Measurements from ENCODE around the gene VPS13D. TPM values are rescaled to one million over a fixed set of nuclear protein-coding genes. Genes with fewer than 3 reads are reported as not detected.
"Not testable (repeated sequence)": the region's sequence is repeated elsewhere in the genome, so short reads cannot be mapped to it uniquely, and the experiment has no call there.

The VPS13D gene
- total RNA-seq, 1 donor from 2014 or later, result 36.8 TPM

DNA sequence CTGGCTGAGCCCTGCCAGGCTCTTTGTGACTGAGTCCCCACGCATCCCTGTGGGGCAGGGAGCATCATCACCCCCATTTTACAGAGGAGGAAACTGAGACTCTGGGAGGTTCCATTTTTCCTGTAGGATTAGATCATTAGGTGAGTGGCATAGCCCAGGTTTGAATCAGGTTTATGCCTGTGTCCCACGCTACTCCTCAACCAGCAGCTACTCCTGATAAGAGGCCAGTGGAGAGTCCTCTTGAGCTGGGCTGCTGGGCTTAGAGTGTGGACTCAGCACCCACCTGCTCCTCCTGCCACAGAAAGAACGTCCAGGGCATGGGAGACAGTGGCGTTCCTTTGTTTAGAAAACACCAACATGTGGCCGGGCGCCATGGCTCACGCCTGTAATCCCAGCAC, 32.3 kb upstream of the VPS13D start:
- no peak for DNase-seq (ENCODE audit: extremely low read depth, low read depth, low spot score)

DNA sequence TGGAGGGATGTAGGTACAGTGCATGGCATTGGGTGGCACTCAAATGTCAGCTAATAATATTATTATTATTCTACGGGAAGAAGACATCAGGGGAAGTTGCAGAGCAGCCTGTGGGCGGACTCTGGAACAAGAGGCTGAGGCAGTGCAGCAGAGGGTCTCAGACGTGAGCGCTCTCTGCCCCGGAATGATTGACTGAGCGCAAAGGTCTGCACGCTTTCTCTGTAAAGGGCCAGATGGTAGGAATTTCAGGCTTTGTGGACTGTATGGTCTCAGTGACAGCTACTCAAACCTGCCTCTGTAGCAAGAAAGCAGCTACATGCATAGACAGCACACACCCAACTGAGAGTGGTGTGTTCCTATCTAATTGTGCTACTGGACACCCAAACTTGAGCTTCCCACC, 29.6 kb upstream of the VPS13D start:
- no peak for DNase-seq (ENCODE audit: extremely low read depth, low read depth, low spot score)

DNA sequence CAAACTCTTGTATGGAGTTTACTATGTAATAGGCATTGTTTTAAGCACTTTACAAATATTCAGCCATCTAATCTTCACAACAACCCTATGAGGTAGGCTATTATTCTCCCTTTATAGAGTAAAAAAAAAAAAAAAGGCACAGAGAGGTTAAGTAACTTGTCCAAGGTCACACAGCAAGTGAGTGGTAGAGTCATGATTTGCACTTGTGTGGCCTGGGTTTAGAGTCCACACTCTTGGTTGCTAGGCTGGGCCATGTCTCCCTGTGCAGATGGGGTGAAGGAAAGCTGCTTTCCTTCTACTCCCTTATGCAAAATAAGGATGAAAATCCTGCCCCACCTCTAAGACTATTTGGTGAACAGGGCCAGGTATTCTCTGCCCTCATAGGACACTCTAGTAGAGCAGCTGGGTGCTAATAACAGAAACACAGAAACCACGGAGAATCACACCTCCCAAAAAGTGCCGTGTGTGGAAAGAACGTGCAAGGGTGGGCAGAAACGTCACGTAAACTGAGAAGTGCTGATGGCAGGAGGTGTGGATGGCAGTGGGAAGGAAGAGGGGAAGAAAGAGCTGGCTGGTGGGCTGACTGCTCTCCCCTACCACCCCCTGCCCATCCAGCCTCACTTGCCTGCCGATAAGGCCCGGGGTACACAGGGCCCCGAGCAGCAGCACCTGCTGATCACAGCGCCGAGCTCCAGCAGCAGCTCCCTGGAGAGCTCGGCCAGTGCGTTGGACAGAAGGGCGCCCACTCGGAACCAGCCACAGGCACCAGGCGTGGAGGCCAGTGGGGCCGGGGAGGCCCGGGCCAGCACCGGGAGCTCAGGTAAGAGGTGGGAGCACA, 28.3 kb upstream of the VPS13D start:
- no peak for DNase-seq (ENCODE audit: extremely low read depth, low read depth, low spot score)

DNA sequence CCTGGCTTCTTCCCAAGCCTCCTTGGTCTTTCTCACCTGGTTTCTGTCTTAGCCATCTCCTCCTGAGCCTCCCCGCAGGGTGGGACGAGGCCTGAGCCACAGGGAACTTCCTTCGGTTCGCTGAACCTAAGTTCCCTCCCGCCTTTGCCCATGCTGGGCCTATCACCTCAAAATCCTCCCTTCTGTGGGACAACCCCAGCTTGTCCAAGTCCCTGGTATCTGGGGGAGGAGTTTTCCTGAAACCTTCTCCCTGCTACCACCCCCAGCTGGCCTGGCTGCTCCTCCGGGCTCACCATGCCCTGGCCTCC, 27.7 kb upstream of the VPS13D start:
- no peak for DNase-seq (ENCODE audit: extremely low read depth, low read depth, low spot score)

DNA sequence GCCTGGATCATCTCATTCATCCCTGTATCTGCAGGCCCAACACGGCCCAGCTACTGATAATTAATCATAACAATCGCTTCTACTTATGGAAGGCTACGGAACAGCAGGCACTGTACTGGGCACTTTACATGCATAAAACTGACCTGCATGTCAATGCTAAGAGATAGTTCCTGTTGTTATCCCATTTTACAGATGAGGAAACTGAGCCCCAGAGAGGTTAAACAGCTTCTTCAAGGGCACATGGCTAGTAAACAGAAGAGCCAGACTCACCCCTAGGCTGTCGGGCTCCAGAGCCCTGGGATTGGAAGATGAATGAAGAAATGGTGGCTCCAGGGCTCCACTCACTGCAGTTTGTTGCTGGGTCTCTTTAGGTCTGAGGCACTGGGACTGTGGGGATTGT, 27.3 kb upstream of the VPS13D start:
- DNase-seq (ENCODE audit: extremely low read depth, low read depth, low spot score), result no peak

DNA sequence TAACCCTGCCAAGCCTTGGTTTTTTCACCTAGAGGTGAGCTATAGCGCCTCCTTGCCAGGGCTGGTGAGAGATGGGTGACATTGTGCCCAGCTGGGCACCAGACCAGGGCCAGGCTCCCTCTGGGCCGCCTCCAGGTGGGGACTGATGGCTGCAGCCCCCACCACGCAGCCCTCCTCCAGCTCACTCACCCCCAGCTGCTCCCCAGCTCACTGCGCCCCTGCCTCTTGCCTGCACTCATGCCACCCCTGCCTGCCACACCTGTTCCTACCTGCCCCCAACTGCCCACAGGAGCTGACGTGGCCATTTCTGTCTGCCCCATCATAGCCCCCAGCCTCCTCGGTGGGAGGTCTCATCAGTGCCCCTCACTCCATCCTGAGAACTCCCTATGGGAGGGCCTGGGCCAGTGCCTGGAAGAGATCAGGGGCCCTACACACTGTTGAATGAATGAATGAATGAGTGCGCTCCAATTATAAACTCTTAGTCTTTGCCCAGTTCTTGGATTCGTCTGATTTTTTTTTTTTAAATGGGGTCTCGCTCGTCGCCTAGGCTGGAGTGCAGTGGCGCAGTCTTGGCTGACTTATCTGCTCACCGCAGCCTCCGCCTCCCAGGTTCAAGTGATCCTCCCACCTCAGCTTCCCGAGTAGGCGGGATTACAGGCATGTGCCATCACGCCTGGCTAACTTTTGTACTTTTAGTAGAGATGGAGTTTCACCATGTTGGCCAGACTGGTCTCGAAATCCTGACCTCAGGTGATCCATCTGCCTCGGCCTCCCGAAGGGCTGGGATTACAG, 26.4 kb upstream of the VPS13D start:
- DNase-seq (ENCODE audit: extremely low read depth, low read depth, low spot score), result no peak

DNA sequence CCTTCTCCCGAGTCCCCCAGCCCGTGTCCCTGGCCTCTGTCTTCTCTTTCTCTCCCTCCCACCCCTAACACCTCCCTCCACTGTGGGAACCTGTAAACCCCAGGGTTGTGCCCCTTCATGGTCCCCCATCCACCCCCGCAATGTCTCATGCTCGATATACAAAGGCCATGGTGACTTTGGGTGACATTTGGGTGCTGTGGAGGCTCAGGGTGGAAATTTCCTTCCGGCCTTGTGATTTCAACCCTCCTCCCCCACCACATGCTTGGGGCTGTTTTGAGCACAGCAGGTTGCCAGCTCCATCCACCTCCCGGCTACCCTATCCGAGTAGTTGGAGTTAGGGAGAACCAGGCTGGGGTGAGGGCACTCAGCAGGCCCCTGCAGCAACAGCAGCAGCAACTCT, 25.7 kb upstream of the VPS13D start:
- DNase-seq (ENCODE audit: extremely low read depth, low read depth, low spot score), result no peak

DNA sequence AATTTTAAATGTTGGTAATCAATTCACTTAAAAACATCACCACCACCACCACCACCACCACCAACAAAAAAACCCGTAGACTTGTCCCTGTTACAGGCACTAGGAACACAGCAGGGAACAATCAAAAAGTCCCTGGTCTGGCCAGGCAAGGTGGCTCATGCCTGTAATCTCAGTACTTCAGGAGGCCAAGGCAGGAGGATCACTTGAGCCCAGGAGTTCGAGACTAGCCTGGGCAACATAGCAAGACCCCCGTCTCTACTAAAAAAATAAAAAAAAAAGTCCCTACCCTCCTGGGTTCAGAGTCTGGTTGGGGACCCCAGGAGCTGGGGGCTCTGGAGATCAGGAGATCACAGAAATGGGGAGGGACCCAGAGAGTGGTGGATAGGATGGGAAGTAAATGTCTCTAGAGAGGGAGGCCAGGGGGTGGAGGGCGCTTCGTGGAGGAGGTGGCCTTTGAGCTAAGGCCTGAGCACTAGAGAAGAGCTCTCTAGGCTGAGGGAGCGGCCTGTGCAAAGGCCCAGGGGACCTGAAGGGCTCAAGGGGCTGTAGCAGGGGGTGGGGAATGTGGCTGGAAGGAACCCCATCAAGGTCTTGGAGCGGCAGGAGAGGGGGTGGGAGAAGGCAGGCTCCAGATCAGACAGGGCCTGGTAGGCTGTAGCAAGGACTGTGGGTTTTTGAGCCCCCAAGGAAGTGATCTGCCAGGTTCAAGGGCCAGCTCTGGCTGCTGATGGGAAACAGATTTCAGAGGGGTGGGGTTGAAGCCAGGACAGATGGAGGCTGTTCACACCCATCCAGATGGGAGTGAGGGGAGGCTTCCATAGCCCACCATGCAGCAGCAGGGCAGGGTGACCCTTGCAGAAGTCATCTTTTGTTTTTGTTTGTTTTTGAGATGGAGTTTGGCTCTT, 24.8 kb upstream of the VPS13D start:
- no peak for DNase-seq (ENCODE audit: extremely low read depth, low read depth, low spot score)

DNA sequence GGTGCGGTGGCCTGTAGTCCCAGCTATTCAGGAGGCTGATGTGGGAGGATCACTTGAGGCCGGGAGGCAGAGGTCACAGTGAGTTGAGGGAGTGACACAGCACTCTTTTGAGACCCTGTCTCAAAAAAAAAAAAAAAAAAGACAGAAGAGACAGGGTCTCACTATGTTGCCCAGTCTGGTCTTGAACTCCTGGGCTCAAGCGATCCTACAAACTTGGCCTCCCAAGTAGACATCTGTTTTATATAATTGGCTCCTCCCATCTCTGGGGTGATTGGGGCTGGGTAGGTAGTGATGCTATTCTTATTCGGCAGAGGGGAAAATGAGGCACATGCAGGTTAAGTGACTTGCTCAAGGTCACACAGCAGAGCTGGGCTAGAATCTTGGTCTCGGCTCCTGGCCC, 23.6 kb upstream of the VPS13D start:
- DNase-seq (ENCODE audit: extremely low read depth, low read depth, low spot score), result no peak

DNA sequence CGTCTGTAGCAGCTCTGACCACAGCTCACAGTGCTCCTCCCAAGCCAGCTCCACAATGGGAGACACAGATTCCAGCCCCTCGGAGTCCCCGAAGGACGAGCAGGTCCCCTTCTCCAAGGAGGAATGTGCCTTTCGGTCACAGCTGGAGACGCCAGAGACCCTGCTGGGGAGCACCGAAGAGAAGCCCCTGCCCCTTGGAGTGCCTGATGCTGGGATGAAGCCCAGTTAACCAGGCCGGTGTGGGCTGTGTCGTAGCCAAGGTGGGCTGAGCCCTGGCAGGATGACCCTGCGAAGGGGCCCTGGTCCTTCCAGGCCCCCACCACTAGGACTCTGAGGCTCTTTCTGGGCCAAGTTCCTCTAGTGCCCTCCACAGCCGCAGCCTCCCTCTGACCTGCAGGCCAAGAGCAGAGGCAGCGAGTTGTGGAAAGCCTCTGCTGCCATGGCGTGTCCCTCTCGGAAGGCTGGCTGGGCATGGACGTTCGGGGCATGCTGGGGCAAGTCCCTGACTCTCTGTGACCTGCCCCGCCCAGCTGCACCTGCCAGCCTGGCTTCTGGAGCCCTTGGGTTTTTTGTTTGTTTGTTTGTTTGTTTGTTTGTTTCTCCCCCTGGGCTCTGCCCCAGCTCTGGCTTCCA, 22.9 kb upstream of the VPS13D start:
- no peak for DNase-seq (ENCODE audit: extremely low read depth, low read depth, low spot score)

DNA sequence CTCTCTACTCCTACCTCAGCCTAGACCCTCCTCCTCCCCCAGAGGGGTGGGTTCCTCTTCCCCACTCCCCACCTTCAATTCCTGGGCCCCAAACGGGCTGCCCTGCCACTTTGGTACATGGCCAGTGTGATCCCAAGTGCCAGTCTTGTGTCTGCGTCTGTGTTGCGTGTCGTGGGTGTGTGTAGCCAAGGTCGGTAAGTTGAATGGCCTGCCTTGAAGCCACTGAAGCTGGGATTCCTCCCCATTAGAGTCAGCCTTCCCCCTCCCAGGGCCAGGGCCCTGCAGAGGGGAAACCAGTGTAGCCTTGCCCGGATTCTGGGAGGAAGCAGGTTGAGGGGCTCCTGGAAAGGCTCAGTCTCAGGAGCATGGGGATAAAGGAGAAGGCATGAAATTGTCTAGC, 21.6 kb upstream of the VPS13D start:
- DNase-seq (ENCODE audit: extremely low read depth, low read depth, low spot score), result no peak

DNA sequence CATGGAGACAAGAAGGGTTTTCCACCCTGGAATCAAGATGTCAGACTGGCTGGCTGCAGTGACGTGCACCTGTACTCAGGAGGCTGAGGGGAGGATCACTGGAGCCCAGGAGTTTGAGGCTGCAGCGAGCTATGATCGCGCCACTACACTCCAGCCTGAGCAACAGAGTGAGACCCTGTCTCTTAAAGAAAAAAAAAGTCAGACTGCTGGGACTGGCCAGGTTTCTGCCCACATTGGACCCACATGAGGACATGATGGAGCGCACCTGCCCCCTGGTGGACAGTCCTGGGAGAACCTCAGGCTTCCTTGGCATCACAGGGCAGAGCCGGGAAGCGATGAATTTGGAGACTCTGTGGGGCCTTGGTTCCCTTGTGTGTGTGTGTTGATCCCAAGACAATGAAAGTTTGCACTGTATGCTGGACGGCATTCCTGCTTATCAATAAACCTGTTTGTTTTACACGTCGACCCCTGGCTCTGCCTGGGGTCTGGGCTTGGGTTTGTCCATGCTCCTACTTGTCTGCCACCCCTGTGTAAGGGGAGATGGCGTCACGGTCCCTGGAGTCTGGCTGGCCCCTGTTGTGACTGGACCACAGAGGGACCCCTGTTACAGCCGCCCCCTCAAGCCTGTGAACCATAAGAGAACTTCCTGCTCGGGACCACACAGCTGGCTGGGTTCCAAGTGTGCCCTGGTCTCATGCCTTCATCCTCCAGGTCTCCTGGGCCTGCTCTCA, 20.9 kb upstream of the VPS13D start:
- DNase-seq (ENCODE audit: extremely low read depth, low read depth, low spot score), result peak; percentile 36

DNA sequence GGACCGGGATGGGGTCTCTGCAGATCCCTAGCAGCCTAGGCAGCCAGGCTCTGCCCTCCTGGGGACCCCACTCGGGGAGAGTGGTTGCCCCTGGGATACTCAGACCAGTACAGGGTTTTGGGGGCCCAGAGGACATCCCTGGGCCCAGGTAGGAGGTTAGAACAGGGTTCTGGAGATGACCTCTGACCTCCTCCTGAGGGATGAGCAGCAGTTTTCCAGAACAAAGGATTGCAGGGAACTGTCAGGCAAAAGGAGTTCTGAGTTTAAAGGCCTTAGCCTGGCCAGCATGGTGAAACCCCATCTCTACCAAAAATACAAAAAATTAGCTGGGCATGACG, 20.4 kb upstream of the VPS13D start:
- DNase-seq (ENCODE audit: extremely low read depth, low read depth, low spot score), result no peak

DNA sequence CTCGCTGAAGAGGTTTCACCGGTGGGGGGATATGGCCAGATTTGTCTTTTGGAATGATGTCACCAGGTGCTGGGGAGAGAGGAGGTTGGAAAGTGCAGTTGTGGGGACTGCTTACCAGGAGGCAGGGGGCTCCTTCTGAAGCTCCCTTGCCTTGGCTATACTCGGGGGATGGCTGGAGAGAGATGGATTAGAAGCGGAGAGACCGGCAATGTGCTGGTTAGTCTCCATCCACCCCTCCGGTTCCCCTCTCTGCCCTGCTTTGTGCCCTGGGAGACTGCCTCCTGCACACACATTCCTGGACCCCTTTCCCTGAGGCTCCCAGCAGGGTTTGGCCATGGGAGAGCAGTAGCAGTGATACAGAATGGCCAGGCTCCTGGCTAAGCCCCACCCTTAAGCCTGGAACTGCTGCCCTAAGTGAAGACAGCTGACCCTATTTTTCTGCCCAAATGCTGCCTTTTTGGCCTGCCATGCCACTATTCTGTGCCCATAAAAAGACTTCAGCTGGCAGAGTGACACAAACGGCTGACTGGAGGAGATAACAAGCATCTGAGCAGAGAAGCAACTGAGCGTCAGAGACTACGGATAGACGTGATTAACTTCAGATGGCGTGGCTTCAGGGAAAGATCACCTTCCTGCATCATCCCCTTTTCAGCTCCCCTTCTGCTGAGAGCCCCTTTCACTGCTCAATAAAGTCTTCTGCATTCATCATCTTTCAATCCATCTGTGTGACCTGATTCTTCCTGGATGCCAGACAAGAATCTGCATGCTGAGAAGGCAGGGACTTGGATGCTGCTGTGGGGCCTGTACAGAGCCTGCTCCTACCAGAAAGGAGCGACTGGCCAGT, 14.5 kb upstream of the VPS13D start:
- no peak for DNase-seq (ENCODE audit: extremely low read depth, low read depth, low spot score)

DNA sequence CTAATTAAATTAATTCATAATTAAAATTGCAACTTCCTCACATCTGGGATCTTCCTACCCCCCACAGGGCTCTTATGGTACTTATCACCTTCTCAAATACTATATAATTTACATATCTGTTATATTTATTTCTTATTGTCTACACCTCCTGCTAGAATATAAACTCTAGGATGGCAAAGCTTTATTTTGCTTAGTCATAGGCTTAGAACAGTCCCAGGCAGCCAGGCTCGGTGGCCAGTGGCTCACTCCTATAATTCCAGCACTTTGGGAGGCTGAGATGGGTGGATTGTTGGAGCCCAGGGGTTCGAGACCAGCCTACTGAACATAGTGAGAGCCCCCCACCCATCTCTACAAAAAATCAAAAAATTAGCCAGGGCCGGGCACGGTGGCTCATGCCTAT, 10.0 kb upstream of the VPS13D start:
- no peak for DNase-seq (ENCODE audit: extremely low read depth, low read depth, low spot score)

DNA sequence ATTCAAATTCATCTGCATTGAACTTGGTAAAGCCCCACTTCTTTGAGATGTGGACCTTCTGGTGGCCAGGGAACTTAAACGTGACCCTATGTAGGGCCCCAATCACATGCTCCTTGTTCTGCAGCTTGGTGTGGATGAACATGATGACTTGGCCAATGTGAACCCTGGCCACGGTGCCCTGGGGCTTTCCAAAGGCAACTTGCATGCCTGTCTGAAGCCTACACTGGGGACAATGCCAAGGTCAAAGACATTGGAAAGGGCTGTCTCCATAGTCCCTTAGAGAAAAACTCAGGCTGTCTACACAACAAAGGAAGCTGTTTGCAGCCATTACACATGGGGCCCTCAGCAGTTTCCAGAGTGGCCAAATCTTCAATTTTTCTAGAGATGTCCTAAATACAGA, 8.9 kb upstream of the VPS13D start:
- no peak for DNase-seq (ENCODE audit: extremely low read depth, low read depth, low spot score)

DNA sequence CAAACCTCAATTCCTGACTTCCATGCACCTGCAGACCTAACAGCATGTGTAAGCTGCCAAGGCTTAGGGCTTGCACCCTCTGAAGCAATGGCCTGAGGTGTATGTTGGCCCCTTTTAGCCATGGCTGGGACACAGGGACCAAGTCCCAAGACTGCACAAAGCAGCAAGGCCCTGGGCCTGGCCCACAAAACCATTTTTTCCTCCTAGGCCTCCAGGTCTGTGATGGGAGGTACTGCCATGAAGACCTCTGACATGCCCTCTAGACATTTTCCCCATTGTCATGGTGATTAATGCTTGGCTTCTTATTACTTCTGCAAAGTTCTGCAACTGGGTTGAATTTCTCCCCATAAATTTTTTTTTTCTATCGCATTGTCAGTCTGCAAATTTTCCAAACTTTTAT, 7.1 kb upstream of the VPS13D start:
- not testable (repeated sequence) for DNase-seq (ENCODE audit: extremely low read depth, low read depth, low spot score)

DNA sequence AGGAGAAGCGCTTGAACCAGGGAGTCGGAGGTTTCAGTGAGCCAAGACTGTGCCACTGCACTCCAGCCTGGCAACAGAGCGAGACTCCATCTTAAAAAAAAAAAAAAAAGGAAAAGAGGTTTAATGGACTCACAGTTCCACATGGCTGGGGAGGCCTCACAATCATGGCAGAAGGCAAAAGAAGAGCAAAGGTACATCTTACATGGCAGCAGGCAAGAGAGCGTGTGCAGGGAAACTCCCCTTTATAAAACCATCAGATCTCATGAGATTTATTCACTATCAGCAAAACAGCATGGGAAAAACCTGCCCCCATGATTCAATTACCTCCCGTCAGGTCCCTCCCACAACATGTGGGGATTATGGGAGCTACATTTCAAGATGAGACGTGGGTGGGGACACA, 5.7 kb upstream of the VPS13D start:
- not testable (repeated sequence) for DNase-seq (ENCODE audit: extremely low read depth, low read depth, low spot score)

DNA sequence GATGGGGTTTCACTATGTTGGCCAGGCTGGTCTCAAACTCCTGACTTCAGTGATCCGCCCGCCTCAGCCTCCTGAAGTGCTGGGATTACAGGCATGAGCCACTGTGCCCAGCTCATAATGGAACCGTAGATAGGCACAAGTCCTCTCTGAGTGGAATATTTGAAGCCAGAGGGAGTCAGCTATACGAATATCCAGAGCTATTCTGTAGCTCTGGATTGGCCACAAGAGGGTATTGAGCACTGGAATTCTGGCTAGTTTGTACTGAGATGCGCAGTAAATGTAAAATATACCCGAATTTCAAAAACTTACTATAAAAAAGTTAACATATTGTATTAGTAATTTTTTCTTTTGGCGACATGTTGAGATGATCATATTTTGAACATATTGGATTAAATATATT, 851 bp upstream of the VPS13D start:
- no peak for DNase-seq (ENCODE audit: extremely low read depth, low read depth, low spot score)

Measured in glomerular endothelial cell (primary cell).